WERI-Rb-1 (cell line): ENCODE data around the gene CHSY3.

Experiments used
- DNase-seq: peaks from one replicate; pipeline ENCODE4 v3.0.0-alpha.2; 2020
- H3K27ac ChIP-seq: fragments of 250-450 bp; sonication (Bioruptor Pico); 2 replicates; pipeline ENCODE4 v1.5.1; 2020; ENCODE audit warnings: mild to moderate bottlenecking, moderate library complexity
- H3K27me3 ChIP-seq: fragments of 250-450 bp; sonication (Bioruptor Pico); 2 replicates; pipeline ENCODE4 v1.5.1; 2021; ENCODE audit warnings: mild to moderate bottlenecking, low read depth, moderate library complexity; ENCODE audit not compliant: insufficient read depth, severe bottlenecking
- H3K36me3 ChIP-seq: fragments of 250-450 bp; sonication (Bioruptor Pico); 2 replicates; pipeline ENCODE4 v1.5.1; 2020; ENCODE audit warnings: mild to moderate bottlenecking, moderate library complexity
- H3K4me3 ChIP-seq: 2 replicates; pipeline ENCODE4 v1.5.1; 2011; ENCODE audit warnings: low read depth, mild to moderate bottlenecking, control low read depth, low read length
- H3K9me3 ChIP-seq: fragments of 250-450 bp; sonication (Bioruptor Pico); 2 replicates; pipeline ENCODE4 v1.5.1; 2021; ENCODE audit warnings: mild to moderate bottlenecking, moderate library complexity; ENCODE audit not compliant: severe bottlenecking
- CTCF ChIP-seq: IDR thresholded peaks from 2 replicates; pipeline ENCODE4 v1.5.1; 2011; ENCODE audit warnings: low read depth, mild to moderate bottlenecking, control low read depth, inconsistent platforms, low read length

CHSY3 gene

GRCh38 chr5:130068988-130069387 is 164.7 kb downstream of the CHSY3 start:
- Histone ChIP-seq H3K4me3 (no peak overlapping the region), H3K27me3 (no peaks in the 10 kb centered on the region)
- TF ChIP-seq CTCF, result no peak

GRCh38 chr5:130074820-130075219 is 170.6 kb downstream of the CHSY3 start:
- H3K27me3 ChIP-seq, result no peaks in the 10 kb centered on the region
- no peak overlapping the region for H3K4me3 ChIP-seq
- H3K36me3 ChIP-seq, result no peaks in the 10 kb centered on the region
- no peak overlapping the region for H3K27ac ChIP-seq
- DNase-seq, result no peak
- no peak for TF ChIP-seq CTCF
- no peaks in the 10 kb centered on the region for H3K9me3 ChIP-seq

More at GRCh38 chr5:130068988-130069387, 164.7 kb downstream of the CHSY3 start:
- Histone ChIP-seq H3K9me3 (no peaks in the 10 kb centered on the region), H3K36me3 (no peaks in the 10 kb centered on the region), H3K27ac (no peak overlapping the region)
- DNase-seq, result no peak

- no peak for DNase-seq
- H3K9me3 ChIP-seq, result no peaks in the 10 kb centered on the region
- H3K36me3 ChIP-seq, result no peaks in the 10 kb centered on the region
- no peak for TF ChIP-seq CTCF
- H3K27me3 ChIP-seq, result no peaks in the 10 kb centered on the region
- H3K4me3 ChIP-seq, result no peak overlapping the region
- no peak overlapping the region for H3K27ac ChIP-seq
Measured at GRCh38 chr5:130077007-130077406, 172.7 kb downstream of the CHSY3 start.

GRCh38 chr5:130078661-130079060 is 174.4 kb downstream of the CHSY3 start:
- Histone ChIP-seq H3K9me3 (no peaks in the 10 kb centered on the region), H3K36me3 (no peaks in the 10 kb centered on the region), H3K27ac (no peak overlapping the region), H3K4me3 (no peak overlapping the region), H3K27me3 (no peaks in the 10 kb centered on the region)
- no peak for TF ChIP-seq CTCF
- no peak for DNase-seq

GRCh38 chr5:130090569-130091270 is 186.5 kb downstream of the CHSY3 start:
- H3K4me3 ChIP-seq, result no peak overlapping the region
- no peak for DNase-seq

More at GRCh38 chr5:130090569-130091270, 186.5 kb downstream of the CHSY3 start:
- Histone ChIP-seq H3K27ac (no peak overlapping the region), H3K9me3 (no peaks in the 10 kb centered on the region), H3K36me3 (no peaks in the 10 kb centered on the region), H3K27me3 (no peaks in the 10 kb centered on the region)
- TF ChIP-seq CTCF, result no peak
